ENCODE results near the gene OMP. TPM values are rescaled to one million over a fixed set of nuclear protein-coding genes. Genes with fewer than 3 reads are reported as not detected.

OMP gene
- total RNA-seq, 1 experiment from 2014 or later: not detected

- DNase-seq (ENCODE audit: low read depth): no peak
These were observed 679 bp downstream of the OMP start for GRCh38 chr11:77103319-77103718.

- DNase-seq (ENCODE audit: low read depth): no peak
These were observed 2.1 kb downstream of the OMP start for GRCh38 chr11:77104727-77105126.

- DNase-seq (ENCODE audit: low read depth): peak; percentile 84
These were observed 3.7 kb downstream of the OMP start for GRCh38 chr11:77106321-77106720.

GRCh38 chr11:77106759-77107158, 4.1 kb downstream of the OMP start:
- no peak for DNase-seq (ENCODE audit: low read depth)

- peak; percentile 96 for DNase-seq (ENCODE audit: low read depth)
These were observed 5.3 kb downstream of the OMP start for GRCh38 chr11:77107950-77108349.

- DNase-seq (ENCODE audit: low read depth): no peak
These were observed 5.8 kb downstream of the OMP start for GRCh38 chr11:77108436-77108835.

GRCh38 chr11:77109236-77110019, 6.8 kb downstream of the OMP start:
- no peak for DNase-seq (ENCODE audit: low read depth)

GRCh38 chr11:77110836-77111235, 8.2 kb downstream of the OMP start:
- no peak for DNase-seq (ENCODE audit: low read depth)

- no peak for DNase-seq (ENCODE audit: low read depth)
These were observed 8.6 kb downstream of the OMP start for GRCh38 chr11:77111277-77111676.

- DNase-seq (ENCODE audit: low read depth): no peak
These were observed 9.3 kb downstream of the OMP start for GRCh38 chr11:77111946-77112345.

- no peak for DNase-seq (ENCODE audit: low read depth)
These were observed 10.2 kb downstream of the OMP start for GRCh38 chr11:77112641-77113381.

- DNase-seq (ENCODE audit: low read depth): peak; percentile 45
These were observed 10.9 kb downstream of the OMP start for GRCh38 chr11:77113382-77114088.

GRCh38 chr11:77114089-77114463, 11.4 kb downstream of the OMP start:
- DNase-seq (ENCODE audit: low read depth): no peak

- DNase-seq (ENCODE audit: low read depth): no peak
These were observed 12.6 kb downstream of the OMP start for GRCh38 chr11:77115181-77115611.

- DNase-seq (ENCODE audit: low read depth): no peak
These were observed 13.3 kb downstream of the OMP start for GRCh38 chr11:77115956-77116355.

GRCh38 chr11:77117492-77117891, 14.9 kb downstream of the OMP start:
- no peak for DNase-seq (ENCODE audit: low read depth)

- no peak for DNase-seq (ENCODE audit: low read depth)
These were observed 15.4 kb downstream of the OMP start for GRCh38 chr11:77118086-77118485.

- DNase-seq (ENCODE audit: low read depth): no peak
These were observed 16.3 kb downstream of the OMP start for GRCh38 chr11:77118971-77119370.

GRCh38 chr11:77119531-77119936, 16.9 kb downstream of the OMP start:
- DNase-seq (ENCODE audit: low read depth): no peak

- no peak for DNase-seq (ENCODE audit: low read depth)
These were observed 17.9 kb downstream of the OMP start for GRCh38 chr11:77120571-77120970.

- no peak for DNase-seq (ENCODE audit: low read depth)
These were observed 18.5 kb downstream of the OMP start for GRCh38 chr11:77121096-77121640.

- no peak for DNase-seq (ENCODE audit: low read depth)
These were observed 19.4 kb downstream of the OMP start for GRCh38 chr11:77121876-77122575.

All from RPMI7951 (cell line).